Measurements from ENCODE around the gene MAMDC4.
"Not testable (repeated sequence)": the region's sequence is repeated elsewhere in the genome, so short reads cannot be mapped to it uniquely, and the experiment has no call there.

The MAMDC4 gene

GRCh38 chr9:136851941-136852663 lies at the start of gene MAMDC4:
Gene MAMDC4, plus strand, starts transcription at chr9:136852346. Its CDS starts 71 bp downstream, at chr9:136852417.
- peaks cover 4% of the 10 kb centered on the region for H3K36me3 ChIP-seq (ENCODE audit: control insufficient read depth, low read depth, low read length)
- no peak within 1 kb of the TSS for H3K27ac ChIP-seq (ENCODE audit: low read length)
- H3K27me3 ChIP-seq (ENCODE audit: control insufficient read depth, insufficient read depth, low read length): no peaks in the 10 kb centered on the region
- peaks cover 6% of the 10 kb centered on the region for H3K4me1 ChIP-seq (ENCODE audit: control insufficient read depth, low read depth, low read length)
- no peaks in the 10 kb centered on the region for H3K9me3 ChIP-seq (ENCODE audit: control insufficient read depth, low read depth, low read length)
- H3K4me3 ChIP-seq (ENCODE audit: low read length): no peak within 1 kb of the TSS
- H3K9ac ChIP-seq (ENCODE audit: low read length): no peak within 1 kb of the TSS

GRCh38 chr9:136803009-136803550 lies 49.1 kb upstream of the MAMDC4 start:
- H3K9ac ChIP-seq (ENCODE audit: low read length); H3K4me3 ChIP-seq (ENCODE audit: low read length); H3K27ac ChIP-seq (ENCODE audit: low read length); H3K4me1 ChIP-seq (ENCODE audit: control insufficient read depth, low read depth, low read length); H3K9me3 ChIP-seq (ENCODE audit: control insufficient read depth, low read depth, low read length); H3K36me3 ChIP-seq (ENCODE audit: control insufficient read depth, low read depth, low read length): not testable (repeated sequence)
- peaks cover 24% of the 10 kb centered on the region for H3K27me3 ChIP-seq (ENCODE audit: control insufficient read depth, insufficient read depth, low read length)

GRCh38 chr9:136803551-136804508 lies 48.3 kb upstream of the MAMDC4 start:
- peaks cover 18% of the 10 kb centered on the region for H3K27me3 ChIP-seq (ENCODE audit: control insufficient read depth, insufficient read depth, low read length)
- no peaks in the 10 kb centered on the region for H3K36me3 ChIP-seq (ENCODE audit: control insufficient read depth, low read depth, low read length)
- no peak overlapping the region for H3K27ac ChIP-seq (ENCODE audit: low read length)
- H3K9ac ChIP-seq (ENCODE audit: low read length): no peak overlapping the region
- no peak overlapping the region for H3K4me3 ChIP-seq (ENCODE audit: low read length)
- no peaks in the 10 kb centered on the region for H3K9me3 ChIP-seq (ENCODE audit: control insufficient read depth, low read depth, low read length)
- H3K4me1 ChIP-seq (ENCODE audit: control insufficient read depth, low read depth, low read length): peaks cover 5% of the 10 kb centered on the region

GRCh38 chr9:136804509-136805206 lies 47.5 kb upstream of the MAMDC4 start:
- Histone ChIP-seq H3K27ac (ENCODE audit: low read length) (no peak overlapping the region), H3K4me3 (ENCODE audit: low read length) (no peak overlapping the region), H3K36me3 (ENCODE audit: control insufficient read depth, low read depth, low read length) (peaks cover 1% of the 10 kb centered on the region), H3K9me3 (ENCODE audit: control insufficient read depth, low read depth, low read length) (no peaks in the 10 kb centered on the region), H3K9ac (ENCODE audit: low read length) (no peak overlapping the region), H3K27me3 (ENCODE audit: control insufficient read depth, insufficient read depth, low read length) (peaks cover 10% of the 10 kb centered on the region), H3K4me1 (ENCODE audit: control insufficient read depth, low read depth, low read length) (peaks cover 8% of the 10 kb centered on the region)

GRCh38 chr9:136805207-136805740 lies 46.9 kb upstream of the MAMDC4 start:
- Histone ChIP-seq H3K4me3 (ENCODE audit: low read length) (no peak overlapping the region), H3K9me3 (ENCODE audit: control insufficient read depth, low read depth, low read length) (no peaks in the 10 kb centered on the region), H3K9ac (ENCODE audit: low read length) (no peak overlapping the region), H3K36me3 (ENCODE audit: control insufficient read depth, low read depth, low read length) (peaks cover 7% of the 10 kb centered on the region), H3K27ac (ENCODE audit: low read length) (no peak overlapping the region), H3K4me1 (ENCODE audit: control insufficient read depth, low read depth, low read length) (peaks cover 8% of the 10 kb centered on the region), H3K27me3 (ENCODE audit: control insufficient read depth, insufficient read depth, low read length) (peaks cover 8% of the 10 kb centered on the region)

GRCh38 chr9:136806067-136806466 lies 46.1 kb upstream of the MAMDC4 start:
- Histone ChIP-seq H3K9ac (ENCODE audit: low read length) (no peak overlapping the region), H3K4me1 (ENCODE audit: control insufficient read depth, low read depth, low read length) (peaks cover 3% of the 10 kb centered on the region), H3K9me3 (ENCODE audit: control insufficient read depth, low read depth, low read length) (no peaks in the 10 kb centered on the region), H3K4me3 (ENCODE audit: low read length) (no peak overlapping the region), H3K27ac (ENCODE audit: low read length) (no peak overlapping the region), H3K27me3 (ENCODE audit: control insufficient read depth, insufficient read depth, low read length) (peaks cover 8% of the 10 kb centered on the region), H3K36me3 (ENCODE audit: control insufficient read depth, low read depth, low read length) (peaks cover 7% of the 10 kb centered on the region)

- Histone ChIP-seq H3K27me3 (ENCODE audit: control insufficient read depth, insufficient read depth, low read length) (peaks cover 7% of the 10 kb centered on the region), H3K36me3 (ENCODE audit: control insufficient read depth, low read depth, low read length) (peaks cover 7% of the 10 kb centered on the region), H3K9ac (ENCODE audit: low read length) (peak overlapping the region; percentile 63), H3K9me3 (ENCODE audit: control insufficient read depth, low read depth, low read length) (no peaks in the 10 kb centered on the region), H3K4me1 (ENCODE audit: control insufficient read depth, low read depth, low read length) (peaks cover 3% of the 10 kb centered on the region), H3K4me3 (ENCODE audit: low read length) (peak overlapping the region; percentile 64), H3K27ac (ENCODE audit: low read length) (no peak overlapping the region)
These were observed 45.4 kb upstream of the MAMDC4 start for GRCh38 chr9:136806631-136807201.

GRCh38 chr9:136807281-136808074 lies 44.7 kb upstream of the MAMDC4 start, which contains the start of gene RABL6:
Gene RABL6, plus strand, starts transcription at chr9:136807948. Its CDS starts 249 bp downstream, at chr9:136808197.
- Histone ChIP-seq H3K4me1 (ENCODE audit: control insufficient read depth, low read depth, low read length) (peaks cover 3% of the 10 kb centered on the region), H3K36me3 (ENCODE audit: control insufficient read depth, low read depth, low read length) (peaks cover 7% of the 10 kb centered on the region), H3K27me3 (ENCODE audit: control insufficient read depth, insufficient read depth, low read length) (no peaks in the 10 kb centered on the region), H3K4me3 (ENCODE audit: low read length) (peak within 1 kb of the TSS; percentile 74), H3K9me3 (ENCODE audit: control insufficient read depth, low read depth, low read length) (no peaks in the 10 kb centered on the region), H3K27ac (ENCODE audit: low read length) (no peak within 1 kb of the TSS), H3K9ac (ENCODE audit: low read length) (peak within 1 kb of the TSS; percentile 71)

- Histone ChIP-seq H3K4me1 (ENCODE audit: control insufficient read depth, low read depth, low read length) (peaks cover 3% of the 10 kb centered on the region), H3K4me3 (ENCODE audit: low read length) (peak overlapping the region; percentile 74), H3K9me3 (ENCODE audit: control insufficient read depth, low read depth, low read length) (no peaks in the 10 kb centered on the region), H3K36me3 (ENCODE audit: control insufficient read depth, low read depth, low read length) (peaks cover 9% of the 10 kb centered on the region), H3K27ac (ENCODE audit: low read length) (no peak overlapping the region), H3K9ac (ENCODE audit: low read length) (peak overlapping the region; percentile 71), H3K27me3 (ENCODE audit: control insufficient read depth, insufficient read depth, low read length) (no peaks in the 10 kb centered on the region)
These were observed 43.9 kb upstream of the MAMDC4 start for GRCh38 chr9:136808075-136808805.

- no peak overlapping the region for H3K27ac ChIP-seq (ENCODE audit: low read length)
These were observed 43.4 kb upstream of the MAMDC4 start for GRCh38 chr9:136808806-136809158.

More at GRCh38 chr9:136808806-136809158, 43.4 kb upstream of the MAMDC4 start:
- peaks cover 3% of the 10 kb centered on the region for H3K4me1 ChIP-seq (ENCODE audit: control insufficient read depth, low read depth, low read length)
- peaks cover 9% of the 10 kb centered on the region for H3K36me3 ChIP-seq (ENCODE audit: control insufficient read depth, low read depth, low read length)
- no peaks in the 10 kb centered on the region for H3K27me3 ChIP-seq (ENCODE audit: control insufficient read depth, insufficient read depth, low read length)
- H3K9me3 ChIP-seq (ENCODE audit: control insufficient read depth, low read depth, low read length): no peaks in the 10 kb centered on the region
- peak overlapping the region; percentile 74 for H3K4me3 ChIP-seq (ENCODE audit: low read length)
- peak overlapping the region; percentile 71 for H3K9ac ChIP-seq (ENCODE audit: low read length)
